HCT116 (cell line): Measurements from ENCODE around the gene TMOD4.

ENCODE experiments used
- RAD21 ChIP-seq: IDR thresholded peaks from 2 replicates; pipeline ENCODE4 v1.6.1; 2012; ENCODE audit warnings: low read depth, mild to moderate bottlenecking
- YY1 ChIP-seq: IDR thresholded peaks from 2 replicates; pipeline ENCODE4 v1.6.1; 2011; ENCODE audit warnings: low read length, low read depth, moderate library complexity, mild to moderate bottlenecking; ENCODE audit not compliant: insufficient replicate concordance; ENCODE audit errors: extremely low read depth
- ZBTB33 ChIP-seq: IDR thresholded peaks from 2 replicates; pipeline ENCODE4 v1.6.1; 2011; ENCODE audit warnings: mild to moderate bottlenecking, low read length, moderate library complexity; ENCODE audit not compliant: insufficient replicate concordance; ENCODE audit errors: extremely low read depth
- TF ChIP-seq, protein P1 (sequence below), 3 experiments: fragments of 200-600 bp in 1 of 3; sonication (generic) in 1 of 3; IDR thresholded peaks in 2 of 3; conservative IDR thresholded peaks in 1 of 3; 2 replicates each; pipeline ENCODE4 v1.5.1; 2012 to 2017; ENCODE audit warnings: low read depth in 2 of 3, low read length in 2 of 3, antibody characterized with exemption in 1 of 3, borderline replicate concordance in 1 of 3, control low read depth in 1 of 3, mild to moderate bottlenecking in 1 of 3, mixed read lengths in 1 of 3, mixed run types in 1 of 3, moderate library complexity in 1 of 3; ENCODE audit not compliant: insufficient read depth in 1 of 3
- TF ChIP-seq, protein P2 (sequence below): IDR thresholded peaks from 2 replicates; pipeline ENCODE4 v1.6.1; 2012

- TF ChIP-seq, protein P1, sequence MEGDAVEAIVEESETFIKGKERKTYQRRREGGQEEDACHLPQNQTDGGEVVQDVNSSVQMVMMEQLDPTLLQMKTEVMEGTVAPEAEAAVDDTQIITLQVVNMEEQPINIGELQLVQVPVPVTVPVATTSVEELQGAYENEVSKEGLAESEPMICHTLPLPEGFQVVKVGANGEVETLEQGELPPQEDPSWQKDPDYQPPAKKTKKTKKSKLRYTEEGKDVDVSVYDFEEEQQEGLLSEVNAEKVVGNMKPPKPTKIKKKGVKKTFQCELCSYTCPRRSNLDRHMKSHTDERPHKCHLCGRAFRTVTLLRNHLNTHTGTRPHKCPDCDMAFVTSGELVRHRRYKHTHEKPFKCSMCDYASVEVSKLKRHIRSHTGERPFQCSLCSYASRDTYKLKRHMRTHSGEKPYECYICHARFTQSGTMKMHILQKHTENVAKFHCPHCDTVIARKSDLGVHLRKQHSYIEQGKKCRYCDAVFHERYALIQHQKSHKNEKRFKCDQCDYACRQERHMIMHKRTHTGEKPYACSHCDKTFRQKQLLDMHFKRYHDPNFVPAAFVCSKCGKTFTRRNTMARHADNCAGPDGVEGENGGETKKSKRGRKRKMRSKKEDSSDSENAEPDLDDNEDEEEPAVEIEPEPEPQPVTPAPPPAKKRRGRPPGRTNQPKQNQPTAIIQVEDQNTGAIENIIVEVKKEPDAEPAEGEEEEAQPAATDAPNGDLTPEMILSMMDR (IDR thresholded peaks at IDR 0.05 in 2 of 3, conservative IDR thresholded peaks at IDR 0.05 in 1 of 3; ENCODE audit: borderline replicate concordance in 1 of 3, insufficient read depth in 1 of 3, low read depth in 2 of 3, low read length in 2 of 3) = no peak
- TF ChIP-seq YY1 = no peak
- TF ChIP-seq ZBTB33 = no peak
- TF ChIP-seq, protein P2, sequence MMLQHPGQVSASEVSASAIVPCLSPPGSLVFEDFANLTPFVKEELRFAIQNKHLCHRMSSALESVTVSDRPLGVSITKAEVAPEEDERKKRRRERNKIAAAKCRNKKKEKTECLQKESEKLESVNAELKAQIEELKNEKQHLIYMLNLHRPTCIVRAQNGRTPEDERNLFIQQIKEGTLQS = no peak
- TF ChIP-seq RAD21 = no peak
Measured at GRCh38 chr1:151131701-151132334, 44.0 kb downstream of the TMOD4 start.
